Peyer's patch (tissue), 4 donors: ENCODE measurements around the gene MYCN. TPM values are rescaled to one million over a fixed set of nuclear protein-coding genes. Genes with fewer than 3 reads are reported as not detected.

Source experiments
- DNase-seq, 3 donors: peaks; one replicate each; pipeline ENCODE4 v3.0.0-alpha.2; 2017 to 2019
- H3K27ac ChIP-seq, 4 donors: fragments of 200-600 bp; sonication (generic); one replicate each; pipeline ENCODE4 v1.5.1; 2016 to 2019
- H3K27me3 ChIP-seq, 2 donors: fragments of 200-600 bp; sonication (generic); one replicate each; pipeline ENCODE4 v1.5.1; 2019
- H3K36me3 ChIP-seq, 3 donors: fragments of 200-600 bp; sonication (generic); one replicate each; pipeline ENCODE4 v1.5.1; 2016 to 2019
- H3K4me1 ChIP-seq, 4 donors: fragments of 200-600 bp; sonication (generic); one replicate each; pipeline ENCODE4 v1.5.1; 2016 to 2019
- H3K4me3 ChIP-seq, 4 donors: fragments of 200-600 bp; sonication (generic); 1 replicate in 3 of 4; 2 replicates in 1 of 4; pipeline ENCODE4 v1.5.1; 2016 to 2019; ENCODE audit warnings: mild to moderate bottlenecking in 1 of 4
- H3K9me3 ChIP-seq, 4 donors: fragments of 200-600 bp; sonication (generic); one replicate each; pipeline ENCODE4 v1.5.1; 2016 to 2019; ENCODE audit warnings: mild to moderate bottlenecking in 1 of 4
- CTCF ChIP-seq, 6 experiments: fragments of 450-650 bp in 4 of 6; fragments of 200-600 bp in 2 of 6; sonication (generic) in 1 of 6; IDR thresholded peaks; one replicate each; pipeline ENCODE4 v1.5.1; 2017 to 2019; ENCODE audit warnings: antibody characterized with exemption in 6 of 6, mild to moderate bottlenecking in 3 of 6, moderate library complexity in 1 of 6
- POLR2A ChIP-seq, 2 donors: fragments of 450-650 bp; IDR thresholded peaks; one replicate each; pipeline ENCODE4 v1.5.1; 2017; ENCODE audit warnings: antibody characterized with exemption in 2 of 2, mild to moderate bottlenecking in 2 of 2, moderate library complexity in 2 of 2
- total RNA-seq, 4 donors: library from RNA; depleted of rRNA; stranded (reverse); fragments of >200 nt; gene quantifications; one replicate each; pipeline ENCODE4 v1.1.0, GENCODE V29; 2016

The MYCN gene
- total RNA-seq, 4 donors from 2014 or later, result 0.94 to 5.0 (median 3.3) TPM

GRCh38 chr2:15893689-15894480 lies 46.5 kb upstream of the MYCN start:
- Histone ChIP-seq H3K27ac (no peak overlapping the region), H3K36me3 (no peaks in the 10 kb centered on the region), H3K9me3 (no peaks in the 10 kb centered on the region), H3K27me3 (no peaks in the 10 kb centered on the region), H3K4me3 (no peak overlapping the region), H3K4me1 (no peaks in the 10 kb centered on the region)
- DNase-seq, result no peak
- no peak for TF ChIP-seq POLR2A (IDR thresholded peaks at IDR 0.05)
- no peak for TF ChIP-seq CTCF (IDR thresholded peaks at IDR 0.05)

DNA sequence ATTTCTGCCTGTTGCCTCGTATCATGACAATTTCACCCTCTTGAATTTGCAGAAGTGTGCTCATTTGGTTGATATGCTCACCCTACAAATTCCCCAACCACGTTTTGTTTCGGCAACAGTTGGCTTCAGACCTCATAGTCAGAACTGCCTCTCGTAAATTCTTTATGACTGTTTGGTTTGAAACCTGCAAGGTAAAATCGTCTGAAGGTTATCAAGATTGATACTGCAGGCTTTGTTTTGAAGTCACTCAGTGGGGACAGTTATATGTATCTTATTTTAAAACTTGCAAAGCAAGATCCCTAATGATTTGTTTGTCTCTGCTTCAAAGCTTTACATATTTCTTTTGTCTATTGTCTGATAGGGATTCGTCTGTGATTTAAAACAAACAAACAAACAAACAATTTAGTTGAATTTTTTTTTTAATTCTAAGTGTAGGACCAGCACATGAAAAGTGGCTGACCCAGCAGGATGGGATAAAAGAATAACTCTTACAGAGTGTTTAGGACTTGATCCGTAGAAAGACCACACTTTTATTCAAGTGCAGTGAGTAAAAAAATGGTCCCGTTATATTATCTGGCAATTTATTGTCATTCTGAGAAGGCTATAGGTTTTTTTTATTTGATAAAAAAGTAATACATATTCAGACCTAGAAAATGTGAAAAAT lies 45.7 kb upstream of the MYCN start:
- no peak for TF ChIP-seq POLR2A (IDR thresholded peaks at IDR 0.05)
- no peak for TF ChIP-seq CTCF (IDR thresholded peaks at IDR 0.05)
- H3K4me3 ChIP-seq, result no peak overlapping the region
- no peaks in the 10 kb centered on the region for H3K9me3 ChIP-seq

DNA sequence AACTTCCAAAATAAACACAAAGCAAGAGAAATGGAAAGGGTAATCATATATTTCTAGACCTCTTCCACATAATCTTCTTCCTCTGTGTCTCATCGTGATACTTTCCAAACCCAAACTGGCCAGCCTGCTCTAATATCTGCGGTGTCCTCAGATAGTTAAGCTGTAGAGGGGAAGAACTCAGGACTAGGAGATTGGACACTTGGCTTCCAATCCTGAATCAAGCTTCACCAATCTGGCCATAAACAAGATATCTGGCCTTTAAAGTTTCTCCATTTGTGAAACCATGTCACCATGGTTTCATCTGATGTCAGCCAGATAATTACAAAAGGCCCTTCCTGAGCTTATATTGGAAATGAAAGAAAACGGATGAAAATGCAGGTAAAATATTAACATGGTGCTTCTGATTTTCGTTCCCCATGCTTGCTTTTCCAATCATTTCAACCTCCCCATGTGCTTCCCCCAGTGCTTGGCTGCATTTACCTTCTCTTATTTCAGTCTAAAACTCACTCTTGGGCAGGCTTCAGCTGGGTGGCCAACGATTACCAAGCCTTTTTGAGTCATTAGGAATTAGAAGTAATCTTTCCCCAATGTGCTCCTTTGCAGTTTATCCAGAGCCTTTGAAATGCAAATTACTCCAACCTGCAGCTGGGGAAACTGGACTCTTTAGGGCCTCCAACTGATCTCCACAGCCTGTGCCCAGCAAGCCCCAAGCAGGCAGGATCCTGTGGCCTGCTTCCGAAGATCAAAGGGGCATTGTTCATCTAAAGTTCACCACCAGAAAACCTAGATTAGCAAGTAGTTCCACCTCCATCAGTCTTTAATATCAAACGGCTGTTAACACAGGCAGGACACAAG lies 44.5 kb upstream of the MYCN start:
- no peaks in the 10 kb centered on the region for H3K4me1 ChIP-seq
- no peaks in the 10 kb centered on the region for H3K27me3 ChIP-seq
- H3K27ac ChIP-seq, result no peak overlapping the region
- no peak overlapping the region for H3K4me3 ChIP-seq
- TF ChIP-seq POLR2A (IDR thresholded peaks at IDR 0.05), result no peak
- no peak for TF ChIP-seq CTCF (IDR thresholded peaks at IDR 0.05)
- no peaks in the 10 kb centered on the region for H3K36me3 ChIP-seq
- H3K9me3 ChIP-seq, result no peaks in the 10 kb centered on the region
- no peak for DNase-seq

More for the DNA sequence above, 45.7 kb upstream of the MYCN start:
- Histone ChIP-seq H3K36me3 (no peaks in the 10 kb centered on the region), H3K4me1 (no peaks in the 10 kb centered on the region), H3K27me3 (no peaks in the 10 kb centered on the region), H3K27ac (no peak overlapping the region)
- DNase-seq, result no peak

GRCh38 chr2:15896859-15897258 lies 43.5 kb upstream of the MYCN start:
- no peaks in the 10 kb centered on the region for H3K27me3 ChIP-seq
- TF ChIP-seq POLR2A (IDR thresholded peaks at IDR 0.05), result no peak
- TF ChIP-seq CTCF (IDR thresholded peaks at IDR 0.05), result no peak
- no peaks in the 10 kb centered on the region for H3K36me3 ChIP-seq
- no peaks in the 10 kb centered on the region for H3K4me1 ChIP-seq
- H3K4me3 ChIP-seq, result no peak overlapping the region
- no peak overlapping the region for H3K27ac ChIP-seq
- no peaks in the 10 kb centered on the region for H3K9me3 ChIP-seq
- no peak for DNase-seq

GRCh38 chr2:15897431-15898098 lies 42.8 kb upstream of the MYCN start:
- Histone ChIP-seq H3K9me3 (no peaks in the 10 kb centered on the region), H3K4me3 (no peak overlapping the region), H3K4me1 (no peaks in the 10 kb centered on the region), H3K36me3 (no peaks in the 10 kb centered on the region), H3K27me3 (no peaks in the 10 kb centered on the region), H3K27ac (no peak overlapping the region)
- TF ChIP-seq POLR2A (IDR thresholded peaks at IDR 0.05) (no peak), CTCF (IDR thresholded peaks at IDR 0.05) (no peak)
- no peak for DNase-seq
